ENCODE measurements around the gene NKG7.
"Not testable (repeated sequence)": the region's sequence is repeated elsewhere in the genome, so short reads cannot be mapped to it uniquely, and the experiment has no call there.

The NKG7 gene

DNA sequence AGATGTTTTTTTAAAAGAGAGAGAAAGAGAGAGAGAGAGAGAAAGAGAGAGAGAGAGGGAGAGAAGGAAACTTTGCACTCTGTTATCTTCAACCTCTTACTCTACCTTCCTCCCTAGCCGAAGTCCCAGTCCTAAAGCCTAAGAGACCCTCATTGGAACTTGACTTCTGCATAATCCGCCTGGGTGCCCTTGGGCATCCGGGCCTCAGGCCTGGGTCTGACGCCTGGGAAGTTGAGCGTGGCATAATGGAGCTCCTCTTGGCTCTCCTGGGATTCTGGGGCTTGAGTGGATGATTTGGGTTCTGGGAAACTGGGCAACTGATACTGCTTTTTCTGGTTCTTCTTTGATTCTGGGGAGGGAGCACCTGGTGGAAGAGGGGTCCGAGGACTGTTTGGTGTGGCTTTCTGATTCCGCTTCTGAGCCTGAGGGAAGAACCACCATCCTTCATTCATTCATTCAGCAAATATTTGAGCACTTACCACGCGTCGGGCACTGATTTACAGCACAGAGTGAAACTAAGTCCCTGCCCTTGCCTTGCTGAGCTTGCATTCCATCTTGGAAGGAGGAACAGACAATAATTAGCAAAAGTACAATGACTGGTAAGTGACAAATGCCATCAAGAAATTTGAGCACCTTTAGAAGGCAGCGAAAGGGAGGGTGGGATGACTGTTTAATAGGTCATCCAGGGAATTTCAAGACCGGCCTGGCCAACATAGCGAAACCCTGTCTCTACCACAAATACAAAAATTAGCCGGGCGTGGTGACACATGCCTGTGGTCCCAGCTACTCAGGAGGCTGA, 38.7 kb upstream of the NKG7 start:
- peaks cover 44% of the 10 kb centered on the region for H3K36me3 ChIP-seq
- H3K4me2 ChIP-seq: no peak overlapping the region
- TF ChIP-seq Cebpa-rat (IDR thresholded peaks at IDR 0.05): no peak
- no peaks in the 10 kb centered on the region for H3K27me3 ChIP-seq
- no peak overlapping the region for H3K9ac ChIP-seq
- no peaks in the 10 kb centered on the region for H4K20me1 ChIP-seq
- no peak overlapping the region for H3K4me3 ChIP-seq
- H3K4me1 ChIP-seq: peaks cover 14% of the 10 kb centered on the region
- no peak overlapping the region for H3K27ac ChIP-seq
- no peaks in the 10 kb centered on the region for H3K9me3 ChIP-seq

DNA sequence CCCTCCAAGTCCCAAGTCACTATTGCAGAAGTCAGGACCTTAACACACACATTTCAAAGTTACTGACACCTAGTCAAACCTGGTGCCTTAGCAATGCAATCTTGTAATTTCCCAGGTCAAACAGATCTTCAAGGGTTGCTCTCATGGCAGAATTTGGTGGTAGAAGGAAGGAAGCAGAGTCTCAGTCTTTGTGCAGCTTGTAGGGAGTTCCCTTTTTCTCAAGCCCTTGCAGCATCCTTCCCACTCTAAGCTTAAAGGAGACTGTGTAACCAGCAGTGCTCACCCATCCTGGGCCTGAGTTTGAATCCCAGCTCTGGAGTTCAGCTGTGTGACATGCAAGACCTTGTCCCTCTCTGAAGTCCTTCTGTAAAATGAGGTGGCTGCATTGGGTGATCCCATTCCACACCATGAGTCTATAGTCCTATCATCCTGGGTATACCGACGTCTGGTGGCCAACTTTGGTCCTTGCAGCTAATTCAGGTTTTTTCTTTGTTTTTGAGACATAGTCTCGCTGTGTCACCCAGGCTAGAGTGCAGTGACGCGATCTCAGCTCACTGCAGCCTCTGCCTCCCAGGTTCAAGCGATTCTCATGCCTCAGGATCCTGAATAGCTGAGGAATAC, 35.2 kb upstream of the NKG7 start:
- Histone ChIP-seq H3K27ac (no peak overlapping the region), H3K27me3 (no peaks in the 10 kb centered on the region), H3K4me2 (no peak overlapping the region), H3K4me1 (peaks cover 10% of the 10 kb centered on the region), H3K9me3 (peaks cover 13% of the 10 kb centered on the region), H3K9ac (no peak overlapping the region), H3K4me3 (no peak overlapping the region), H4K20me1 (no peaks in the 10 kb centered on the region), H3K36me3 (peaks cover 26% of the 10 kb centered on the region; the same call in 1 of the 2 replicates)
- TF ChIP-seq Cebpa-rat (IDR thresholded peaks at IDR 0.05): no peak

DNA sequence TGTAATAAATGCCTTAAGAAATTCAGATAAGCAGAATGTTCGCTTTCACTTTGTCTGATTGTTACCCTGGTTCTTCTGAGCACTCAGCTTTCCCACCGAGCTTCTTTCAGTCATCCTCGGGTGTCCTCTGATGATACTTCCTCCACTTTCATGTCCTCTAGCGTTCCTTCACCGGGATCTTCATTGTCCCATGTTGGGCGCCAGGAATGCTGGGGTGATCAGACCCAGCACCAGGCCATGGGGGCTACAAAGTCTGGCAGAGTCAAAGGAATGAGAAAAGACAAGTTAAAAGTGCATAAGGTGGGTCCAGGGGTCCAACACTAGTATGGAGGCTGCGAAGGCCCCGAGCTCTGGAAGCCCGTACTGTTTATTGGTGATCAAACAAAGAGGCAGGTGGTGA, 29.7 kb upstream of the NKG7 start:
- TF ChIP-seq Cebpa-rat (IDR thresholded peaks at IDR 0.05): no peak
- Histone ChIP-seq H3K9me3 (peaks cover 29% of the 10 kb centered on the region), H3K4me1 (peaks cover under 1% of the 10 kb centered on the region; the same call in 1 of the 2 replicates), H3K36me3 (peaks cover 22% of the 10 kb centered on the region), H4K20me1 (no peaks in the 10 kb centered on the region), H3K4me3 (no peak overlapping the region), H3K27me3 (no peaks in the 10 kb centered on the region), H3K4me2 (no peak overlapping the region), H3K9ac (no peak overlapping the region), H3K27ac (no peak overlapping the region)

DNA sequence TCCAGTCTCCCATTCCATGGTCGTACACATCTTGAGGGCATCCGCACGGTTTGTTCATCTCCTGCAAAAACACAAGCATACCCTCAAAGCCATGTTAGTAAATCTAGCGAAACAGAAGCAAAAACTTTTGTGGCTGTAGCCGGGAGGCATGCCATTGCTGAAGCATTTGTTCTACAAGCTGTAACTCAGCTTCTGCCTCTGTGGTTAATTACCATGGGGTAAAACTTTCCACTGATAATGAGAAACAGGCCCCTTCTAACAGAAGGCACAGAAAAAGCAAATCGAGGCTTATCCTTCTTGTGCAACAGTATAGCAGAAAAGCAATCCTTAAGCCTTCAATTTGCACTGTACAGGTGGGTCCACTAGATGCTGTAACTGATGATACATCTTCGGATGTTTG, 27.5 kb upstream of the NKG7 start:
- not testable (repeated sequence) for H3K4me3 ChIP-seq, H3K27ac ChIP-seq, H3K27me3 ChIP-seq, H4K20me1 ChIP-seq, H3K9ac ChIP-seq, H3K4me1 ChIP-seq, H3K4me2 ChIP-seq
- Histone ChIP-seq H3K36me3 (peaks cover 22% of the 10 kb centered on the region), H3K9me3 (peaks cover 29% of the 10 kb centered on the region)

DNA sequence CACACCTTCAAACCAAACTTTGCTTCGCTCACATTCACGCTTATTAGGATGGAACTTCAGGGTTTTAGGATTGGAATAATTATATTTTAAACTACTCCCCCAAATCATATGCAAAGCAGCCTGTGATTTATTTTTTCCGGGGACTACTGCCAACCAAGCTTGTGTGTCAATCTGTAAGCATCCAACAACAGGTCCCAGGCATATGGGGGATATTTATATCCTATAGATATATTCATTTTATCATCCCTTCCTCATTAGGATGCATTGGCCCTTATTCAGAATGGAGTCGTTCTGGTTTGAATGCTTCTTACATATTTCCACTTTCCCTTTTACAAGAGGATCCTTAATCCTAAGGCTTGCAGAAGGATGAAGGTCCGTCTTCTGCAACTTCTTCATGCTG, 26.8 kb upstream of the NKG7 start:
- Histone ChIP-seq H3K27ac (no peak overlapping the region), H4K20me1 (no peaks in the 10 kb centered on the region), H3K4me2 (no peak overlapping the region), H3K36me3 (peaks cover 19% of the 10 kb centered on the region), H3K4me3 (no peak overlapping the region), H3K9ac (no peak overlapping the region), H3K27me3 (no peaks in the 10 kb centered on the region), H3K9me3 (peaks cover 29% of the 10 kb centered on the region), H3K4me1 (peaks cover 13% of the 10 kb centered on the region)
- TF ChIP-seq Cebpa-rat (IDR thresholded peaks at IDR 0.05): no peak

DNA sequence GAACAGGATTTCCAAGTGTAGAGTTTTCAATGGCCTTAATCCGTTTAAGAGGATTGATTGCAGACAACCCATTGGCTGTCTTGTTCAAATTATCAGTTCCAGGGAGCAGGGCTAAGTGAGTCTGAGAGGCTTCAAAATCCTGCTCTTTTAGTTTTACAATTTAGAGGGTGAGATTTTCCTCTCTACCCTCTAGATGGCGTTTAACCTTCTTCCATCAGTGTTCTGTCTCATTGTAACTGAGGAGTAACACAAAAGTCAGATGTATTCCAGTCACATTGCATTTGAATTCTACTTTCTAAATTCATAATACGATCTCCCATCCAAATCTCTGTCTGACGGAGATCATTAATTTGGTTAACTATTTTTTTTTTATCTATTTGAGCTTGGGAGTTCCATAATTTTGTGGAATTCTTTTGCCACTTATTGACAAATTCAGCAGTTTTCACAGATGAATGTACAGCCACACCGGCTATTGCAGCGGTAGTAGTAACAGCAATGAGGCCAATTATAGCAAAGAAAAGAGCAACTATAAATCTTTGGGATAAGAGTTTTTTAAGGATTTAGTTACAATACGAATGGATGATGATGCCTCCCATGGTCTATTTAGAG, 25.7 kb upstream of the NKG7 start:
- no peak overlapping the region for H3K9ac ChIP-seq
- H3K36me3 ChIP-seq: peaks cover 12% of the 10 kb centered on the region
- no peak for TF ChIP-seq Cebpa-rat (IDR thresholded peaks at IDR 0.05)

DNA sequence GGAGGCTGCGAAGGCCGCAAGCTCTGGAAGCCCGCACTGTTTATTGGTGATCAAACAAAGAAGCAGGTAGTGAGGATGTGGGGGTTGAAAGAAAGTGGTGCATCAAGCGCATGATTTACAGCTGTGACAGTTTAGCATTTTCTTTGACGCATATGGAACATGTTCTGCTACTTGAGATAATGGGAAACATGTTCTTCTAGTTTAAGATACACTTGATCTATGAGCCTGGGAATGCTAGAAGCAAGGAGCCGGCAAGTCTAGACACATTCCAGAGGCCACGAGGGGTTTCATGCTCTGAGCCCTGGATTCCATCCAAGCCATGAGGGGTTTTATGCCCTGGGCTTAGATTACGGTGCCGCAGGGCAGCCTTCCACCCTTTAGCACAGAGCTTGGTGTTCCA, 25.0 kb upstream of the NKG7 start:
- not testable (repeated sequence) for H3K27ac ChIP-seq, H3K27me3 ChIP-seq, H3K4me2 ChIP-seq, H3K36me3 ChIP-seq, H4K20me1 ChIP-seq, H3K9ac ChIP-seq, H3K4me3 ChIP-seq
- H3K9me3 ChIP-seq: peaks cover 14% of the 10 kb centered on the region
- H3K4me1 ChIP-seq: peaks cover 23% of the 10 kb centered on the region

More for the DNA sequence above, 25.7 kb upstream of the NKG7 start:
- Histone ChIP-seq H4K20me1 (no peaks in the 10 kb centered on the region), H3K9me3 (peaks cover 22% of the 10 kb centered on the region), H3K4me2 (no peak overlapping the region), H3K27me3 (no peaks in the 10 kb centered on the region), H3K4me1 (peaks cover 20% of the 10 kb centered on the region), H3K4me3 (no peak overlapping the region), H3K27ac (no peak overlapping the region)

DNA sequence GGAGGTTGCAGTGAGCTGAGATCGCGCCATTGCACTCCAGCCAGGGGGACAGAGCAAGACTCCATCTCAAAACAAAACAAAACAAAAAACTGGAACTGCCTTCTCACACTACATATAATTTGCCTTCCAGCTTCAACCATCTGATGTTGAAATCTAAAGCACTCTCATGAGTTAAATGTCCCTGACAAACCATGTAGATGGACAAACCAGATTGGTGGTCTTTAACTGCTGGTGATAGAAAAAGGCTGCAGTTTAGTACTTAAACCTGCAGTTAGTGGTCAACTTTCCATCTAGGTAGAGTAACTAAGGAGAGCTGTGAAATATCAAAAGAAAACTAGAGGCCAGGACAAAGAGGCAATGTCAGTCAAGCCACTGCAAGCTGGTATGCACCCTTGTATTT, 23.7 kb upstream of the NKG7 start:
- no peak for TF ChIP-seq Cebpa-rat (IDR thresholded peaks at IDR 0.05)
- H3K9ac ChIP-seq: no peak overlapping the region

DNA sequence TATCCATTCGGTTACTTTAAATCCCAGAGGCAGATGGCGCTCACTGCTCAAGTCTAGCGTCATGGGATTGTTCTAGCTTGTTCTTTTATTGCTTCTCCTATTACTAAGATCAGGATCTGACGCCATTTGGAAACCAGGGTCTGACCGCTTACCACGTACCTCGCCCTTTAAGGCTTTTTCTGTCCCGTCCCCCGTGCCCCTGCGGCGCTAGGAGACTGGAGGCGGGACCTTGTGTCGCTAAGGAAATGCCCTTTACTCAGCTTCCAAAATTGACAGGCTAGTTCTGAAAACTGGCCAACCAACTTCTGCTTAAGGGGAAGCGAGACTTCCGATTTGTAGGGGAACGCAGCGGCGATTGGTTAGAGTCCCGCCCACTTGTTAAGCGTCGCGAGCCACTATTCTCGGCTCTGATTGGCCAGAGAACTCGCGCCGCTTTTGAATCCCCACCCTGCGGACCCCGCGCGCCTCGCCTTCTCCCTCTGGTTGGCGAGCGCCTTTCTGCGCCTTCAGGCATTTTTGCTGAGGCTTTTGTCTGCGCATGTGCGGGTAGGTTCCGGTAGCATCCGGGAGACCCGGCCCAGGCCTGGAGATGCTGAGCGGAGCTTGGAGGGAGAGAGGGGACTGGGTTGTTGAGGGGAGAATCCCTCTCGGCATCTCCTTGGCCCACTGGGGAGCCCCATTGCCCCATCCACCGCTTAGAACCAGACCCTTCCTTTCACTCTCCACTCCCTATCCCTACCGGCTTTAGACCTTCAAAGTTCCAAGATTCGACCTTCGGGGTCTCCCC, 21.8 kb upstream of the NKG7 start:
- peak overlapping the region; percentile 84 for H3K27ac ChIP-seq
- H3K9ac ChIP-seq: peak overlapping the region; percentile 84
- no peaks in the 10 kb centered on the region for H3K9me3 ChIP-seq
- no peak for TF ChIP-seq Cebpa-rat (IDR thresholded peaks at IDR 0.05)
- no peaks in the 10 kb centered on the region for H3K27me3 ChIP-seq
- peak overlapping the region; percentile 93 for H3K4me2 ChIP-seq
- no peaks in the 10 kb centered on the region for H3K36me3 ChIP-seq
- H3K4me1 ChIP-seq: peaks cover 31% of the 10 kb centered on the region
- H3K4me3 ChIP-seq: peak overlapping the region; percentile 71
- no peaks in the 10 kb centered on the region for H4K20me1 ChIP-seq

More for the DNA sequence above, 23.7 kb upstream of the NKG7 start:
- Histone ChIP-seq H3K4me3 (no peak overlapping the region), H3K9me3 (peaks cover 1% of the 10 kb centered on the region), H3K36me3 (no peaks in the 10 kb centered on the region), H3K4me1 (peaks cover 23% of the 10 kb centered on the region), H3K27ac (no peak overlapping the region), H3K27me3 (no peaks in the 10 kb centered on the region), H3K4me2 (no peak overlapping the region), H4K20me1 (no peaks in the 10 kb centered on the region)

Data from BLaER1 (cell line).